Activated CD4-positive, alpha-beta T cell treated with anti-CD3 and anti-CD28 coated beads, Interleukin-2, amount 10 ng/mL, durations not matched to agents 24 days and 14 days (primary cell): ENCODE measurements around the gene GIPC2. TPM values are rescaled to one million over a fixed set of nuclear protein-coding genes. Genes with fewer than 3 reads are reported as not detected.
"Not testable (repeated sequence)": the region's sequence is repeated elsewhere in the genome, so short reads cannot be mapped to it uniquely, and the experiment has no call there.

Source experiments
- DNase-seq: peaks from one replicate; pipeline ENCODE4 v3.0.0; 2022
- H3K27ac Mint-ChIP-seq: one replicate; pipeline ENCODE4 v1.8.0; 2022; ENCODE audit warnings: mild to moderate bottlenecking, mixed read lengths
- H3K27me3 Mint-ChIP-seq: one replicate; pipeline ENCODE4 v1.8.0; 2022; ENCODE audit warnings: mixed read lengths
- H3K36me3 Mint-ChIP-seq: one replicate; pipeline ENCODE4 v1.8.0; 2022; ENCODE audit warnings: low read depth, mild to moderate bottlenecking, mixed read lengths
- H3K4me1 Mint-ChIP-seq: one replicate; pipeline ENCODE4 v1.8.0; 2021; ENCODE audit warnings: mixed read lengths
- H3K4me3 Mint-ChIP-seq: one replicate; pipeline ENCODE4 v1.8.0; 2022; ENCODE audit warnings: mild to moderate bottlenecking, moderate library complexity, mixed read lengths
- H3K9me3 Mint-ChIP-seq: one replicate; pipeline ENCODE4 v1.8.0; 2021; ENCODE audit warnings: mixed read lengths
- intact Hi-C: fragments of 100-400 bp; cut with micrococcal nuclease; formaldehyde crosslinking; loops from one replicate; pipeline ENCODE4 v1.15.1; 2023
- total RNA-seq: library from RNA; stranded (reverse); gene quantifications from 2 replicates; pipeline ENCODE4 v1.2.3, GENCODE V29; 2022

The GIPC2 gene
- total RNA-seq, 1 donor from 2014 or later, result not detected

DNA sequence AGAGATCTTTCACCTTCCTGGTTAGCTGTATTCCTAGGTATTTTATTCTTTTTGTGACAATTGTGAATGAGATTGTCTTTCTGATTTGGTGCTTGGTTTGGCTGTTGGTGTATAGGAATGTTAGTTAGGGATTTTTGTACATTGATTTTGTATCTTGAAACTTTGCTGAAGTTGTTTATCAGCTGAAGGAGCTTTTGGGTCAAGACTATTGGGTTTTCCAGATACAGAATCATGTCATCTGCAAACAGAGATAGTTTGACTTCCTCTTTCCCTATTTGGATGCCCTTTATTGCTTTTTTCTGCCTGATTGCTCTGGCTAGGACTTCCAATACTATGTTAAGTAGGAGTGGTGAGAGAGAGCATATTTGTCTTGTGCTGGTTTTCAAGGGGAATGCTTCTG is 38.9 kb downstream of the GIPC2 start:
- H3K27ac Mint-ChIP-seq, H3K36me3 Mint-ChIP-seq, H3K4me1 Mint-ChIP-seq, H3K4me3 Mint-ChIP-seq, intact Hi-C loops, DNase-seq: not testable (repeated sequence)
- Mint-ChIP-seq H3K9me3 (peaks cover 23% of the 10 kb centered on the region), H3K27me3 (peaks cover 16% of the 10 kb centered on the region)

DNA sequence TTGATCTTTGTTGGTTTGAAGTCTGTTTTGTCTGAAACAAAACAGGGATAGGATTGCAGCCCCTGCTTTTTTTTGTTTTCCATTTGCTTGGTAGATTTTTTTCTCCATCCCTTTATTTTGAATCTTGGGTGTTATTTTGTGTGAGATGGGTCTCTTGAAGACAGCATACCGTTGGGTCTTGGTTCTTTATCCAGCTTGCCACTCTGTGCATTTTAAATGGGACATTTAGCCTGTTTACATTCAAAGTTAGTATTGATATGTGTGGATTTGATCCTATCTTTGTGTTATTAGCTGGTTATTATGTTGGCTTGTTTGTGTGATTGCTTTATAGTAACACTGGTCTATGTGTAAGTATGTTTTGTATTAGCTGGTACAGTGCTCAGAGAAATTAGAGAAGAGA is 40.9 kb downstream of the GIPC2 start:
- Mint-ChIP-seq H3K36me3 (peaks cover 2% of the 10 kb centered on the region), H3K4me3 (no peak overlapping the region), H3K9me3 (peaks cover 23% of the 10 kb centered on the region), H3K4me1 (no peaks in the 10 kb centered on the region), H3K27ac (no peak overlapping the region), H3K27me3 (peaks cover 19% of the 10 kb centered on the region)
- DNase-seq, result no peak
- intact Hi-C loops, result no loop called here

DNA sequence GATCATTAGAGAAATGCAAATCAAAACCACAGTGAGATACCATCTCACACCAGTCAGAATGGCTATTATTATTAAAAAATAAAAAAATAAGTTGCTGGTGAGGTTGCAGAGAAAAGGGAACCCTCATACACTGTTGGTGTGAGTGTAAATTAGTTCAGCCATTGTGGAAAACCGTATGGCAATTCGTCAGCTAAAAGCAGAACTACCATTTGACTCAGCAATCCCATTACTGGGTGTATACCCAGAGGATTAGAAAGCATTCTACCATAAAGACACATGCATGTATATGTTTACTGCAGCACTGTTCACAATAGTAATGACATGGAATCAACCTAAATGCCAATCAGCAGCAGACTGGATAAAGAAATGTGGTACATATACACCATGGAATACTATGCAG is 42.2 kb downstream of the GIPC2 start:
- Mint-ChIP-seq H3K27me3 (peaks cover 25% of the 10 kb centered on the region), H3K9me3 (peaks cover 23% of the 10 kb centered on the region), H3K4me3 (no peak overlapping the region), H3K4me1 (no peaks in the 10 kb centered on the region), H3K27ac (no peak overlapping the region), H3K36me3 (peaks cover 2% of the 10 kb centered on the region)
- intact Hi-C loops, result no loop called here
- no peak for DNase-seq

DNA sequence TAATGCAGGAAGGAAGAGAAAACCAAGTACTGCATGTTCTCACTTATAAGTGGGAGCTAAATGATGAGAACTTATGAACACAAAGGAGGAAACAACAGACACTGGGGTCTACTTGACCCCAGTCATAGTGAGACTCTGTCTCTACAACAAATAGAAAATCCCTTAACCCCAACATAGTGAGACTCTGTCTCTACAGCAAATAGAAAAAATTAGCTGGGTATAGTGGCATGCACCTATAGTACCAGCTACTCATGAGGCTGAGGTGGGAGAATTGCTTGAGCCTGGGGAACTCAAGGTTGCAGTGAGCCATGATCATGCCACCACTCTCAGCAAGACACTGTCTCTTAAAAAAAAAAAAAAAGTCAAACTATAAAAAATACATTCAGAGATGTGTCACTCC is 42.7 kb downstream of the GIPC2 start:
- H3K27ac Mint-ChIP-seq, result no peak overlapping the region
- peaks cover 23% of the 10 kb centered on the region for H3K9me3 Mint-ChIP-seq
- DNase-seq, result no peak
- intact Hi-C loops, result no loop called here
- peaks cover 25% of the 10 kb centered on the region for H3K27me3 Mint-ChIP-seq
- peaks cover 2% of the 10 kb centered on the region for H3K36me3 Mint-ChIP-seq
- H3K4me3 Mint-ChIP-seq, result no peak overlapping the region
- H3K4me1 Mint-ChIP-seq, result no peaks in the 10 kb centered on the region

DNA sequence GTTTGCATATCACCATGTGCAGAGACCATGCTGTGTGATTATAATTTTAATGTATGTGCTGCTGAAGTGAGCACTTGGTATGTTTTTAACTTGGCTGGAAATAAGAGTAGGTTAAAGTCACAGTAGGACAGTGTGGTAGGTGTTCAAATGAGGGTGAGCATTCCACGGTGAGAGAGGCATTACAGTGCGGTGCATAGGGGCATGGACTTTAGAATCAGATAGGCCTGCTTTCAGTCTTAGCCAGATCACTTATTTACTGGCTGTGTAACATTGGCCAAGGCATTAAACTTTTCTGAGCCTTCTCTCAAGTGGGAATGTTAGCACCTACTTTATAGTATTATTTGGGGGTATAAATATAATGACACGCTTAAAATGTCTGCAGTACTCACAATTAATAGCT is 43.2 kb downstream of the GIPC2 start:
- H3K36me3 Mint-ChIP-seq, result peaks cover 2% of the 10 kb centered on the region
- no peaks in the 10 kb centered on the region for H3K4me1 Mint-ChIP-seq
- intact Hi-C loops, result no loop called here

DNA sequence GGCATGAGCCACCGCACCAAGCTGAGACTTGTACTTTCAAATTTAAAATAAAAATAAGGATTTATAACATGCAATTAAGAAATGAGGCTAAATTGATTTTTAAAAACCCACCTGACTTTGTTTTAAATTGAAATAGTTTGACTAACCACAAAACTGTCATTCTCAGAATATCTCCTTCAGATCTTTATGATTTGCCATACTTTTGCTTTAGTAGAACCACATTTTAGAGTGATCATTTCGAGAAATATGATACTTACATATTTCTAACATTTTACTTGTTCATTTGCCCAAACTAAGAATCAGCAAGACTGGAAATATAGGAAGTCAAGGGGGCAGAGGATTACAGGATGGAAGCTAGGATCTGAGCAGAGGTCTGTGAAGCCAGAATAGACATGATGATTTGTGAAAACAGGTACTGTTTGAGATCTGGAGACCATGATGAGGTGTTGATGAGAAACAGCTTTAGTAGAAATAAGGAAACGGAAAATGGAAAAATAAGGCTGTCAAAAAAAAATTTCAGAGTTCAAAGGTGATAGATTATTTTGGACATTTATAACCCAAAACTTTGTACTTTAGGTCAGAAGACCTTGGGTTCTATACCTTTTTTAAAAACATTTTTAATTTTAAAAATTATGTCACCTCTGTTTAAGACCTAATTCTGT is 44.8 kb downstream of the GIPC2 start:
- DNase-seq, result no peak
- Mint-ChIP-seq H3K36me3 (peaks cover 2% of the 10 kb centered on the region), H3K4me1 (no peaks in the 10 kb centered on the region), H3K9me3 (peaks cover 14% of the 10 kb centered on the region), H3K27ac (no peak overlapping the region), H3K4me3 (no peak overlapping the region), H3K27me3 (peaks cover 22% of the 10 kb centered on the region)
- intact Hi-C loops, result no loop called here

More for the DNA sequence above, 43.2 kb downstream of the GIPC2 start:
- peaks cover 25% of the 10 kb centered on the region for H3K27me3 Mint-ChIP-seq
- DNase-seq, result no peak
- no peak overlapping the region for H3K4me3 Mint-ChIP-seq
- peaks cover 23% of the 10 kb centered on the region for H3K9me3 Mint-ChIP-seq
- no peak overlapping the region for H3K27ac Mint-ChIP-seq

DNA sequence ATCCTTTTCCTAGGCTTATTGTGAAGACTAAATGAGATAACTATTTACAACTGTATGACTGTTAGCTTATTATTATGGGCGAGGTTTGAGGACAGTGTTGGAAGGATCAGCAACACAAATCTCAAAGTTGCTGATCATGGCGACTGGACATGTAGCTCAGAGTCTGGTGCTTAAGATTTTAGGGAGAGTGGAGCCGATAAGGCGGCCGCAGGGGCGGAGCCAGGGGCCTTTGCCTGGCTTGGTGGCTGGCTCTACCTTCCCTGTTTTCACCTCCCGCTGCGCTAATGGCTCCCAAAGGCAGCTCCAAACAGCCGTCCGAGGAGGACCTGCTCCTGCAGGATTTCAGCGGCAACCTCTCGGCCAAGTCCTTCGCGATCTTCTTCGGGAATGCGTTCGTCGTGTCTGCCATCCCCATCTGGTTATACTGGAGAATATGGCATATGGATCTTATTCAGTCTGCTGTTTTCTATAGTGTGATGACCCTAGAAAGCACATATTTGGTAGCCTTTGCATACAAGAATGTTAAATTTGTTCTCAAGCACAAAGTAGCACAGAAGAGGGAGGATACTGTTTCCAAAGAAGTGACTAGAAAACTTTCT is 45.5 kb downstream of the GIPC2 start:
- DNase-seq, result no peak
- intact Hi-C loops, result no loop called here
- Mint-ChIP-seq H3K9me3 (peaks cover 7% of the 10 kb centered on the region), H3K27ac (no peak overlapping the region), H3K4me3 (no peak overlapping the region), H3K27me3 (peaks cover 21% of the 10 kb centered on the region), H3K36me3 (no peaks in the 10 kb centered on the region), H3K4me1 (no peaks in the 10 kb centered on the region)

DNA sequence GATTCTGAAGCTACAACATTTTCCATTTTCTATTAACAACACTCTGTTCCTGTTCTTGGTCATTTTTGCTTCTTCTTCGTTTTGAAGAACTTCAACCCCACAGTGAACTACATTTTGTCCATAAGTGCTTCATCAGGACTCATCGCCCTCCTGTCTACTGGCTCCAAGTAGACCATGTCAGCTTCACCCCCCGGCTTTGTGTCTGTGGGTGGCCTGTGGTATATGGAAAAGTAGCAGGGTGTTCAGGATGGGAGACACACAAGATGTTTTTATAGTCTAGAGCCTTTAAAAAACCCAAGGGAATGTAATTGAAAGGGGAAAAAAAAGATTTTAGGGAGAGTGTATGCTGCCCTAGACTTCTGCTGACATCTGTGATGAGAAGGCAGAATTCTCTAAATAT is 46.1 kb downstream of the GIPC2 start:
- Mint-ChIP-seq H3K27ac (no peak overlapping the region), H3K4me1 (no peaks in the 10 kb centered on the region), H3K4me3 (no peak overlapping the region), H3K27me3 (peaks cover 19% of the 10 kb centered on the region), H3K9me3 (peaks cover 1% of the 10 kb centered on the region), H3K36me3 (no peaks in the 10 kb centered on the region)
- intact Hi-C loops, result no loop called here
- no peak for DNase-seq

DNA sequence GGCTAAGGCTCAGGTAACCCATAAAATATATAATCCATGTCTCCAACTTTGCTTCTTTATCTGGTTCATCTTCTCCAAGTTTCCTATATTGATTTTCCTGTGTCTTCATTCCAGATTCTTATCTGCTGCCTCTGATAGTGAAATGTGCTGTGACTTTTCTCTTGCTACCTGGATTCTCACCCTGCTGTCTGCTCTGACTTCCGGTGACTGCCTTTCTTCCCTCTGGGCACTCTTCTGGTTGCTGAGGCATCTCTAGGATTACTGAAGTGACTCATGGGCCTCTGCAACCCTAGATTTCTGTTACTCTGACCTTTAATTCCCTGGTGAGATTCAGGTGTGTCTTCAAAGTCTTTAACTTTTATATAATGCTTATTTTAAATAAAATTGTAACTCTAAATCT is 46.9 kb downstream of the GIPC2 start:
- no peaks in the 10 kb centered on the region for H3K4me1 Mint-ChIP-seq
- H3K27ac Mint-ChIP-seq, result no peak overlapping the region

DNA sequence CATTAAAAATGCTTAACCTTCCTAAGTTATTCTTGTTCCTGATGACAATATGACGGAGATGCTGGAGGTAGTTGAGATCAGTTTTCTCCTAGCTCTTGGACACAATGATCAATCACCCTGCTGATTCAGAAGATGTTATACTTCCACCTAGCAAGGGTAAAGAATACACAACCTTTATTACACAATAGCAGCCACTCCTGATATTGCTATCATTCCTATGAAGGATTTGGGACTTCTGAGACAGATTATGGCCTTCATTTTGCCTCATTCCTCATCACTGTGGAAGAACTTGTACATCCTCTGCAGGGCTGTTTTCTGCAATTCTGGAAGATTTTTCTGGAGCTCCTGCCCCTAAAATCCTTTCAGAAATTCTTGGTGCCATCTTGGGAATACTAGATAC is 47.8 kb downstream of the GIPC2 start:
- Mint-ChIP-seq H3K9me3 (peaks cover 5% of the 10 kb centered on the region), H3K27me3 (peaks cover 17% of the 10 kb centered on the region), H3K4me3 (no peak overlapping the region), H3K4me1 (no peaks in the 10 kb centered on the region), H3K36me3 (no peaks in the 10 kb centered on the region), H3K27ac (no peak overlapping the region)
- intact Hi-C loops, result no loop called here
- DNase-seq, result no peak

More for the DNA sequence above, 46.9 kb downstream of the GIPC2 start:
- no peak for DNase-seq
- Mint-ChIP-seq H3K9me3 (no peaks in the 10 kb centered on the region), H3K4me3 (no peak overlapping the region), H3K27me3 (peaks cover 20% of the 10 kb centered on the region), H3K36me3 (no peaks in the 10 kb centered on the region)
- intact Hi-C loops, result no loop called here

DNA sequence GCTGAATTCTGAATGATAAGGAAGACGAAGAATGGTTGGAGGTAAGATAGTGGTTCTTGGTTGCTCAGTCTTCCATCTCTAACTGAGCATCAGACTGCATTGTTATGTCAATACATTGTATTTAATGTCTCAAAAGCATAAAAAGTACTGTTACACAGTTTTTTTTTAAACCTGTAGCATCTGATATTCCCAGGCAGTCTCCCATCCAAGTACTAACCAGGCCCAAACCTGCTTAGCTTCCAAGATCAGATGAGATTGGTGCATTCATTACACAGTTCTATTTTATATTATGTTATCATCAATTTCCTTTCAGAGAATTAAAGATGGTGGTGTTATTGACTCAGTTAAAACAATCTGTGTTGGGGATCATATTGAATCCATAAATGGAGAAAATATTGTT is 48.9 kb downstream of the GIPC2 start:
- H3K9me3 Mint-ChIP-seq, result peaks cover 5% of the 10 kb centered on the region
- H3K4me3 Mint-ChIP-seq, result no peak overlapping the region
- no peaks in the 10 kb centered on the region for H3K36me3 Mint-ChIP-seq
- DNase-seq, result no peak
- peaks cover 18% of the 10 kb centered on the region for H3K27me3 Mint-ChIP-seq
- no peaks in the 10 kb centered on the region for H3K4me1 Mint-ChIP-seq
- intact Hi-C loops, result no loop called here
- no peak overlapping the region for H3K27ac Mint-ChIP-seq

DNA sequence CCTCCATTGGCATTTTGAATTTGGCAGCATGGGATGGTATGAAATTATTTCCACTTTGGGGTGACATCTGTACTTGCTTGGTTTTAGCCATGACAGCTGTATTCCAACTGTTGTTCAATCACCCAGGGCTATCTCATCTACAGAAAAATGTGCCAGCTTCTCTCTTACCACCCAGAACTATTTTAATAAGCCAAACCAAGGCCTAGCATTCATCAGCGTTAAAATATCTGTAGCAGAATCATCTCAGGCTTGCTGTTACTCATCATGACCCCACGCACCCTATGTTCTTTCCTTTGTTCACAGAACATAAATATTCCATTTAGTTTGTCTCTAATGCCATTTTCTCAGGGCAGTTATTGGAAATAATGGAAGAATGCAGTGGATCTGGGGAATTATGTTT is 49.8 kb downstream of the GIPC2 start:
- Mint-ChIP-seq H3K4me3 (no peak overlapping the region), H3K9me3 (peaks cover 5% of the 10 kb centered on the region), H3K4me1 (no peaks in the 10 kb centered on the region), H3K27me3 (peaks cover 22% of the 10 kb centered on the region), H3K36me3 (no peaks in the 10 kb centered on the region), H3K27ac (no peak overlapping the region)
- no peak for DNase-seq
- intact Hi-C loops, result no loop called here

DNA sequence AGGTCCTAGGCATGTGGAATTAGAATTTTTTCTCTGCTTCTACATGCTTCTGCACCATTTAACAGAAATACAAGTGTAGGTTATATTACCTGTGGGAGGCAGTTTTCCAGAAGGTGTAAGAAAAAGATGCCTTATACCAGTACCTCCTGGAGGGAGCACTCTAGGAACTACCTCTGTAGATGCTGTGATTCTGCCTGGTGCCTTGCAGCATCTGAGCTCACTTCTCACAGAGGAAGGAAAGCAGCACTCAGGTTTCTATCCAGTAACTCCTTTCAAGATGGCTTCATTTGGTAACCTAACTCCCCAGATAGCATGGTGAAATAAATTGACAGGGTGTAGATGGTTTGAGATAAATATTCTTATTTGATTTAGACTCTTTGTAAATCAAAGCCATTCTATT is 50.3 kb downstream of the GIPC2 start:
- peaks cover 22% of the 10 kb centered on the region for H3K27me3 Mint-ChIP-seq

DNA sequence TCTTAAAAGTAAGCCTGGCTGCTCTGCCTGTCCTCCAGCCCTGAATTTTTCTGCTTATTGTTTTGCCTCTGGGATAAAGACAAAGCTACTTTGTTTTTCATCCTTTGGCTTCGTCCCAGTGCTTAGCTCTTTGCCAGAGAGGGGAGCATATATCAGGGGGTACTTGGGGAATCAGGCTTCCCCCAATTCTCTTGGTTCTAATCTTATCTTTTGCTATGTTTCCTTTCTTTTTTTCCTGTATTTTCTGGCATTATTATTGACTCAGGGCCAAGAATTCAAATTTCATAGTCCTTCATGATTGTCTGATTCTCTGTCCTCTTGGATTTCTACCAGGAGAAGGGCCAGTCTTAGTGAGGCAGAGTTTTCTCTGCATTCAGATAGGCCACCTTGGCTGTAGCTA is 51.2 kb downstream of the GIPC2 start:
- H3K4me3 Mint-ChIP-seq, result no peak overlapping the region
- intact Hi-C loops, result no loop called here
- H3K27me3 Mint-ChIP-seq, result peaks cover 19% of the 10 kb centered on the region
- no peak overlapping the region for H3K27ac Mint-ChIP-seq
- H3K9me3 Mint-ChIP-seq, result peaks cover 5% of the 10 kb centered on the region
- H3K4me1 Mint-ChIP-seq, result no peaks in the 10 kb centered on the region
- no peak for DNase-seq
- no peaks in the 10 kb centered on the region for H3K36me3 Mint-ChIP-seq

More for the DNA sequence above, 50.3 kb downstream of the GIPC2 start:
- Mint-ChIP-seq H3K4me1 (no peaks in the 10 kb centered on the region), H3K36me3 (no peaks in the 10 kb centered on the region), H3K27ac (no peak overlapping the region), H3K4me3 (no peak overlapping the region), H3K9me3 (peaks cover 5% of the 10 kb centered on the region)
- intact Hi-C loops, result no loop called here
- DNase-seq, result no peak

DNA sequence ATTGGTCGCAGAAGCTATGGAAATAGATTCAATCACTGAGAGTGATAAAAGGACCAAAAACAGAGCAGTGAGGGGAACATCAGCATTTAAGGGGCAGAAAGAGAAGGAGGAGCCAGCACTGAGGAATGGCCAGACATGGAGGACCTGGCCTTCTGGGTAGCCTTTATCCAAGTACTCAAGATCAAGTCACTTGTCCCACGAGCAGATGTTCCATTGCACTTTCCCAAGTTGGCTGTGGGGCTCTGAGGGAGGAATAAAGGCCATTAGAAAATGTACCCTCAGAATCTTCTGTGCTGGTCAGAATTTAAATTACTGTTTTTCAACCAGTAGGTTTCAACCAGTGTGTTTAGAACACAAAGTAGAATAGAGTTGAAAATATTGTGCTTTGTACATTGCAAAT is 55.3 kb downstream of the GIPC2 start:
- Mint-ChIP-seq H3K36me3 (no peaks in the 10 kb centered on the region), H3K27me3 (peaks cover 16% of the 10 kb centered on the region), H3K4me1 (no peaks in the 10 kb centered on the region), H3K9me3 (peaks cover 5% of the 10 kb centered on the region), H3K27ac (no peak overlapping the region), H3K4me3 (no peak overlapping the region)
- DNase-seq, result no peak
- intact Hi-C loops, result no loop called here
